Memory B cell (primary cell): ENCODE data around the gene ATXN7L1.

Source experiments
- ATAC-seq: fragments of 150-1000 bp; cut with Tn5 transposase; 2 replicates; pipeline ENCODE4 v1.10.0; 2021; ENCODE audit warnings: low read depth, mild to moderate bottlenecking, moderate library complexity
- DNase-seq, 2 donors: peaks; one replicate each; pipeline ENCODE4 v3.0.0; 2022; ENCODE audit warnings: low spot score in 2 of 2
- H3K27ac Mint-ChIP-seq: one replicate; pipeline ENCODE4 v1.8.0; 2022; ENCODE audit warnings: mild to moderate bottlenecking, moderate library complexity, mixed read lengths
- H3K27me3 Mint-ChIP-seq: one replicate; pipeline ENCODE4 v1.8.0; 2022; ENCODE audit warnings: mixed read lengths
- H3K36me3 Mint-ChIP-seq: one replicate; pipeline ENCODE4 v1.8.0; 2022; ENCODE audit warnings: mild to moderate bottlenecking, mixed read lengths
- H3K4me1 Mint-ChIP-seq: one replicate; pipeline ENCODE4 v1.8.0; 2022; ENCODE audit warnings: mixed read lengths
- H3K4me3 Mint-ChIP-seq: one replicate; pipeline ENCODE4 v1.8.0; 2022; ENCODE audit warnings: mild to moderate bottlenecking, moderate library complexity, mixed read lengths
- H3K9me3 Mint-ChIP-seq: one replicate; pipeline ENCODE4 v1.8.0; 2022; ENCODE audit warnings: mixed read lengths

ATXN7L1 gene

DNA sequence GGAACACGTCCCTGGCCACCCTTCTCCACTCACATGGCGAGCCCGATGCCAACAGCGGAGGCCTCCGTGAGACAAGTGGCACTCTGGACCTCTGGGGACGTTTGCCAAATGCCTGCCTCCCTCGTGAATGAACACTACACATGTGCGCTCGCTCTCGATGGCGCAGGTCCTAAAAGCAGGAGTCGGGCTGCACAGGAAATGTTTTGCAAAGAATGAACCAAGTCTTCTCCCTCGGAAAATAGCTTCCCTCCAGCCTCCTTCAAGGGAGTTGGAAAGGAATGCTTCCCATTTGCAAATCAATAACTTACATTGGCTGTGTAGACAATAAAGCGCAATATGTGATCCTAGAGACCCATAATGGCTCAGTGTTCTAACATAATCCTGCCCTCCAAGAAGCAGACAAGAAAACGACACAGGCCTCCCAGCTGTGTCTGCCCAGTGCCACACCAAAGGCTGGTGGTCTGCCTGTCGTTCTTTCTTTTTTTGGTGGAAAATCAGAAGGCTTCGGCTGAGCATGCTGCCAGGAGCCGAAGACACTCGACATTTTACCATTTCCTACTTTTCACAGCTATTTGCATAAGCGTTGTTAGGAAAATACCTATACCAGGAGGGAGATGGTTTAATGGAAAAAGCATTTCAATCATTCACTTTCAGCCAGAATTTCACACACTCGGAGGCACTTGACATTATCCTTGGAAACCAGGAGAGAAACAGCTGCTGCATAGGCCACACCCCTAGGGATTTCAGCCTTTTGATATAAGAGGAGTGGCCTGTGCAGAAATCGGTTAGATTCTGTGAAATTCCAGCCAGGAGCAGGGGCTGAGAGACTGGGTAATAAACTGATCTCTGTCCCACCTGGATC, 38.4 kb downstream of the ATXN7L1 start:
- DNase-seq (no peak), ATAC-seq (no peak)
- no peaks in the 10 kb centered on the region for H3K36me3 Mint-ChIP-seq
- no peaks in the 10 kb centered on the region for H3K4me1 Mint-ChIP-seq
- no peak overlapping the region for H3K27ac Mint-ChIP-seq
- H3K9me3 Mint-ChIP-seq = no peaks in the 10 kb centered on the region
- H3K27me3 Mint-ChIP-seq = peaks cover 7% of the 10 kb centered on the region
- H3K4me3 Mint-ChIP-seq = no peak overlapping the region

DNA sequence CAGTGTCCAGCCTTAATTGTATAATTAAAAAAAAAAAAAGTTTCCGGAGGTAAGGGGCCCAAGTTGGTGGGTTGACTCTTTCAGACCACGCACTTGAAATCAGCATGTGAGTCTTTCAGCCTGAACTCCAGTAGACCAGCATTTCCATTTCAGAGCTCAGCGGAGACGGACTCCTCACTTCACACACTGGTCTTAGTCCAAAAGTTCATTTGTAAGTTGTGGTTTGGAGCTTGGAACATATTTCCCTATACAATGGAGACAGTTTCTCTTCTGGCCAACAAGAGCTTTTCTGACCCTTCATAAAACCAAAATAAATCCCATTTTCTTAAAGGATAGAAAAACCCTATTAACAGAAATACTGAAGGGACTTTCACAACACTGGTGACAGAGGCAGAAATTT, 41.0 kb downstream of the ATXN7L1 start:
- Mint-ChIP-seq H3K27ac (no peak overlapping the region), H3K4me3 (no peak overlapping the region), H3K4me1 (peaks cover 3% of the 10 kb centered on the region), H3K27me3 (peaks cover 7% of the 10 kb centered on the region), H3K36me3 (no peaks in the 10 kb centered on the region), H3K9me3 (no peaks in the 10 kb centered on the region)
- ATAC-seq (no peak), DNase-seq (no peak)

- ATAC-seq = no peak
- H3K9me3 Mint-ChIP-seq = no peaks in the 10 kb centered on the region
- peaks cover 3% of the 10 kb centered on the region for H3K4me1 Mint-ChIP-seq
- H3K36me3 Mint-ChIP-seq = no peaks in the 10 kb centered on the region
- H3K27ac Mint-ChIP-seq = no peak overlapping the region
- no peak for DNase-seq
- H3K27me3 Mint-ChIP-seq = peaks cover 5% of the 10 kb centered on the region
- no peak overlapping the region for H3K4me3 Mint-ChIP-seq
Observed at GRCh38 chr7:105831824-105832535, 44.4 kb downstream of the ATXN7L1 start.

- ATAC-seq (no peak), DNase-seq (no peak)
- Mint-ChIP-seq H3K9me3 (no peaks in the 10 kb centered on the region), H3K27ac (no peak overlapping the region), H3K36me3 (no peaks in the 10 kb centered on the region), H3K27me3 (peaks cover 5% of the 10 kb centered on the region), H3K4me3 (no peak overlapping the region), H3K4me1 (peaks cover 3% of the 10 kb centered on the region)
Observed at GRCh38 chr7:105831302-105831620, 45.1 kb downstream of the ATXN7L1 start.

GRCh38 chr7:105830405-105831301, 45.7 kb downstream of the ATXN7L1 start:
- no peak overlapping the region for H3K4me3 Mint-ChIP-seq
- DNase-seq = no peak
- no peaks in the 10 kb centered on the region for H3K9me3 Mint-ChIP-seq
- H3K4me1 Mint-ChIP-seq = peaks cover 3% of the 10 kb centered on the region
- peaks cover 3% of the 10 kb centered on the region for H3K27me3 Mint-ChIP-seq
- H3K36me3 Mint-ChIP-seq = no peaks in the 10 kb centered on the region
- no peak for ATAC-seq
- H3K27ac Mint-ChIP-seq = no peak overlapping the region

DNA sequence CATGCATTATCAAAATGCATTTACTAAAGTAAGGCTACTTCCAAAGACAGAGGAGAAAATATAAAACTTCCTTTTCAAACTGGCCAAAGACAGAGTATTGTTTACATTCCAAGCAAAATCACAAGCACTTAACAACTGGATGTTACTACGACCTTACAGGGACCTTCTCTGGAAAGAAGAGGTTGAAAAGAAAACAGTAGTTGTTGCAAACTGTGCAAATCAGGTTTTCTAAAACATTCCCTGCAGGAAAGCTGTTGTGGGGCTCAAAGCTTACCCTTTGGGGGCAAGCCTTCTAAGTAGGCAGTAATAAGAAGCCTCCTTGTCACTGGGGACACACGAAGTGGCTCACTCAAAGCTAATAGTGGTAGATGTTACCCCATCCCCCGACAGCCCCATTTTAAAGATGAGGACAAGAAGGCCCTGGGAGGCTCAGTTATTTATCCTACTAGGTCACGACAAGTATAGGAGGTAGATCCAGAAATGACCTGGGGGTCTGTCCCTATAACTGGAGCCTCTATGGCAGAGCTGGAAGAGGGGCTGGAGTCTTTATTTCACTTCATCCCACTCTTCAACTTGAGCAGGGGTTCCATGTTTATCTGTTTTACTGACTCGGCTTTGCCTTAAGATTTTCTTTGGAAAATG, 46.6 kb downstream of the ATXN7L1 start:
- DNase-seq = no peak
- Mint-ChIP-seq H3K36me3 (no peaks in the 10 kb centered on the region), H3K9me3 (no peaks in the 10 kb centered on the region), H3K27ac (no peak overlapping the region), H3K4me1 (peaks cover 3% of the 10 kb centered on the region), H3K4me3 (no peak overlapping the region), H3K27me3 (peaks cover 3% of the 10 kb centered on the region)
- no peak for ATAC-seq

DNA sequence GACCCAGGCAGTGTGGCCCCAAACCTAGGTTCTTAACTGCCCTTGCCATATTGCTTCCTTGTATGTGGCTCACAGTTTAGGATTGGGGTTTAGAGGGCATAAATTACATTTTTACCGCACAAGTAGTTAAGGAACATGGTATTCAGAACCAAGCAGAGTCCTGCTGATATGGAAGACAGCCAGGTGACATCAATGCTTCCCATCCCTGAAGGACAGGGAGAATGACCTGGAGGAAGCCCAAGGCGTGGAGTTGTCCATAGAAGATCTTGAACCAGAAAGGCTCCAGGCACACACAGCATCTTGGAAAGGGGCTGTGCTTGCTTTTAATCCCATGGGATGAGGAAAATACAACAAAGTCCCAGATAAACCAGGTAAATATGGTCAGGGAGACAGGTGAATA, 48.3 kb downstream of the ATXN7L1 start:
- H3K27me3 Mint-ChIP-seq = peaks cover 5% of the 10 kb centered on the region
- no peak overlapping the region for H3K27ac Mint-ChIP-seq
- ATAC-seq (no peak), DNase-seq (no peak)
- no peak overlapping the region for H3K4me3 Mint-ChIP-seq
- H3K4me1 Mint-ChIP-seq = peaks cover 3% of the 10 kb centered on the region
- peaks cover 6% of the 10 kb centered on the region for H3K9me3 Mint-ChIP-seq
- H3K36me3 Mint-ChIP-seq = peaks cover 6% of the 10 kb centered on the region

DNA sequence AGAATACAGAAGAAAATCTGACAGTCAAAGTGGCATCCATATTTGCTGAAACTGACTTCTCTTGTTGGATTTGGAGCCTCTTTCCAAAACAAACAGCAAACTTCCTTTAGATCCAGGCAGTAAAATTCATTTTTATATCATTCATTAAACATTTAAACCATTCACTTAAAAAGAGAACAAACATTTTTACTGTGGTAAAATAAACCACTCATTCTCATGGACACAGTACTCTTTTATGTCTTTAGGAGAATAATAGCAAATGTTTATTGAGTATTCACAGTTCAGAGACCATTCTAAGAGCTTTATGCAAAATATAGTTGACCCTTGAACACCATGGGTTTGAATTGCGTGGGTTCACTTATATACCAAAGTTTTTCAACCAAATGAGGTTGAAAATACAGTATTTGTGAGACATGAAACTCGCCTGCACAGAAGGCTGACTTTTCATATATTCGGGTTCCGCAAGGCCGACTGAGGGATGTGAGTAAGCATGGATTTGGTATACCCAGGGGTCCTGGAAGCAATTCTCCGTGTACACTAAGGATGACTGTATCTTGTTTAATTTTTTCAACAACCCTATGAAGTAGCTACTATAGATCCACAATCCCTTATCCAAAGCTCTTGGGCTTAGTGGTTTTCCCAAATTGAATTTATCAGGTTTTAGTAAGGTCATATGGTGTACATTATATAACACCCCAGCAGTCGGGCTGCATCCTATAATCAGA, 49.1 kb downstream of the ATXN7L1 start:
- no peak overlapping the region for H3K27ac Mint-ChIP-seq
- no peak for ATAC-seq
- peaks cover 5% of the 10 kb centered on the region for H3K27me3 Mint-ChIP-seq
- no peak for DNase-seq
- peaks cover 6% of the 10 kb centered on the region for H3K36me3 Mint-ChIP-seq
- peaks cover 6% of the 10 kb centered on the region for H3K9me3 Mint-ChIP-seq
- no peak overlapping the region for H3K4me3 Mint-ChIP-seq
- H3K4me1 Mint-ChIP-seq = no peaks in the 10 kb centered on the region

DNA sequence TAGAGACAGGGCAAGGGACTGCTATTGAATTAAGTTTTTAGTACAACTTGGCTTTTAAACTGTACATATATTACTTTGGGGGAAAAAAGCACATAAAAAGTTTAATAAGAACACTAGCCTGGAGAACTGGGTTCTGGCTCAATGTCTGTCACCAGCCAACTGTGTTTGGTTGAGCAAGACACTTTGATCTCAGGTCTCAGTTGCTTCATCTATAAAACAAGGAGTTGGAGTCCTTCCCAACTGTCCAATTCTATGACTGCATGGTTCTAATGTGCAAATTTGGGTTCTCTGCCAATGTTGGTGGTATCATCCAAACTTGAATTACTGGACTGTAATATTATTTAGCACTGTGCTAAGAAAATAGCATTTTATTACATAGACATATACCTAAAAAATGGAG, 50.3 kb downstream of the ATXN7L1 start:
- ATAC-seq = no peak
- H3K36me3 Mint-ChIP-seq = peaks cover 6% of the 10 kb centered on the region
- H3K27ac Mint-ChIP-seq = no peak overlapping the region
- H3K4me1 Mint-ChIP-seq = no peaks in the 10 kb centered on the region
- H3K9me3 Mint-ChIP-seq = peaks cover 6% of the 10 kb centered on the region
- H3K27me3 Mint-ChIP-seq = peaks cover 5% of the 10 kb centered on the region
- H3K4me3 Mint-ChIP-seq = no peak overlapping the region
- no peak for DNase-seq

DNA sequence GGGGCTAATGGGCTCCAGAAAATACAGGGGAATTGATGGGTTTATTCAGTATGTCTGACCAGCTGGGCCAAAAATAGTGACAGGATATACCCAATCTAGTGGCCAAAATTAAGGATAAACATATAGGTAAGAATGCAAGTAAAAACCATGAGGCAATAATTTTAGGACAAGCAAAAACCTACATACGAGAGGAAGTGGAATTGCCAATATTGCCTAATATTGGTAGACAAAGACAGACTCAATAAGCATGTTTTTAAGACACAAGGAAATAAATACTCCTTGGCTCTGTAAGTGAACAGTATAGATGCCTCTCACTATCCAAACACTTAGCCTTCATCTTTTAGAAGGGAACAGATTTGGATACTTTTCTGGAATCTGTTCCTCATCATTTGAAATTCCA, 51.0 kb downstream of the ATXN7L1 start:
- Mint-ChIP-seq H3K9me3 (peaks cover 6% of the 10 kb centered on the region), H3K4me3 (no peak overlapping the region), H3K27me3 (peaks cover 5% of the 10 kb centered on the region), H3K36me3 (peaks cover 6% of the 10 kb centered on the region), H3K4me1 (no peaks in the 10 kb centered on the region), H3K27ac (no peak overlapping the region)
- no peak for ATAC-seq
- no peak for DNase-seq

- Mint-ChIP-seq H3K4me3 (no peak overlapping the region), H3K27ac (no peak overlapping the region), H3K9me3 (peaks cover 6% of the 10 kb centered on the region), H3K27me3 (peaks cover 5% of the 10 kb centered on the region), H3K36me3 (peaks cover 6% of the 10 kb centered on the region), H3K4me1 (no peaks in the 10 kb centered on the region)
- no peak for ATAC-seq
- DNase-seq = no peak
Observed at GRCh38 chr7:105822806-105823205, 53.6 kb downstream of the ATXN7L1 start.

DNA sequence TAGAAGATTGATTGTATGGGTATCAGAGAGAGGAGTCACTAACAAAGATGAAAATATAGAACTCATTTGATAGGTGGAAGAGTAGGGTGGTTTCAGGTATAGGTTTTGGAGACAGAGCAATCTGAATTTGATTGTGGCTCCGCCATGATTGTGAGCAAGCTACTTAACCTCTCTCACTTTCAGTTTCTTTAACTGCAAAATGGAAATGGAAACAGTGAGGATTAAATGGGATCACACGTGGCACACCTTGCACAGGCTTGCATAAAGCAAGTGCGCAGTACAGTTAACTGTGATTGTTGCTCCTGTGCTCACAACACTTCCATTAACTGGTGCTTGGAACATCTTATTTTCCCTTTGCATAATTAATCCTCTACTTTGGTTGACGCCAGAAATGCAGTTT, 54.9 kb downstream of the ATXN7L1 start:
- Mint-ChIP-seq H3K27me3 (peaks cover 5% of the 10 kb centered on the region), H3K9me3 (peaks cover 6% of the 10 kb centered on the region), H3K27ac (no peak overlapping the region), H3K36me3 (peaks cover 6% of the 10 kb centered on the region), H3K4me1 (no peaks in the 10 kb centered on the region), H3K4me3 (no peak overlapping the region)
- DNase-seq (no peak), ATAC-seq (no peak)

DNA sequence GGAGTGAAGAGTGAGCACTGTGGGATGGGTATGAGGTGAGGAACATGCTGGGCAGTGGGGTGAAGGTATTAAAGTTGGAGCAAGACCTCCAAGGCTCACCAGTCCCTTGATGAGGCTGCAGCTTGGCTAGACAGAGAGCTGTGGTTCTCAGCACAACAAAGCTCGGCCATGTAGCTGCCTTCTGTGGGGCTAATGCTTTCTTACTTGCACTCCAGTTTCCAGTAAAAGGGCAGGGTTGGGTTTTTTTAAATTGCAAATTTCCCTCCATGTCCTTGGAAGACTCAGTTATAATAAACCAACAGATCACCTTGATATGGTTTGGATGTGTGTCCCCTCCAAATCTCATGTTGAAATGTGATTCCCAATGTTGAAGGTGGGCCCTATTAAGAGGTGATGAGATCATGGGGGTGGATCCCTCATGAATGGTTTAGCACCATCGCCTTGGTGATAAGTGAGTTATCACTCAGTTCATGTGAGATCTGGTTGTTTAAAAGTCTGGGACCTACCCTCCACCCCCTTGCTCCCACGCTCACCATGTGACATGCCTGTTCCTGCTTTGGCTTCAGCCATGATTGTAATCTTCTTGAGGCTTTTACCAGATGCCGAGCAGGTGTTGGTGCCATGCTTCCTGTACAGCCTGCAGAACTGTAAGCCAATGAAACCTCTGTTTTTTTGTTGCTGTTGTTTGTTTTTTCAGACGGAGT, 55.9 kb downstream of the ATXN7L1 start:
- ATAC-seq = no peak
- H3K27ac Mint-ChIP-seq = no peak overlapping the region

More for the DNA sequence above, 55.9 kb downstream of the ATXN7L1 start:
- DNase-seq = no peak
- Mint-ChIP-seq H3K9me3 (peaks cover 6% of the 10 kb centered on the region), H3K36me3 (peaks cover 6% of the 10 kb centered on the region), H3K27me3 (peaks cover 5% of the 10 kb centered on the region), H3K4me1 (no peaks in the 10 kb centered on the region), H3K4me3 (no peak overlapping the region)
